ENCODE measurements around the gene NEUROG3.

GRCh38 chr10:69553328-69553727 is 19.9 kb downstream of the NEUROG3 start:
- TF ChIP-seq EZH2phosphoT487 (IDR thresholded peaks at IDR 0.05; ENCODE audit: insufficient read depth, low read depth) (no peak), EZH2 (IDR thresholded peaks at IDR 0.05; ENCODE audit: insufficient read depth, poor library complexity, severe bottlenecking) (no peak)

All from GM23248 (cell line).